ENCODE data around the gene NOX1. TPM values are rescaled to one million over a fixed set of nuclear protein-coding genes. Genes with fewer than 3 reads are reported as not detected.

The NOX1 gene
- total RNA-seq = not detected in 2 replicates
- long read RNA-seq = 0 reads

- no peak within 1 kb of the TSS for H3K27ac Mint-ChIP-seq
- H3K4me3 Mint-ChIP-seq (ENCODE audit: low read depth) = no peak within 1 kb of the TSS
- TF ChIP-seq, protein P1, sequence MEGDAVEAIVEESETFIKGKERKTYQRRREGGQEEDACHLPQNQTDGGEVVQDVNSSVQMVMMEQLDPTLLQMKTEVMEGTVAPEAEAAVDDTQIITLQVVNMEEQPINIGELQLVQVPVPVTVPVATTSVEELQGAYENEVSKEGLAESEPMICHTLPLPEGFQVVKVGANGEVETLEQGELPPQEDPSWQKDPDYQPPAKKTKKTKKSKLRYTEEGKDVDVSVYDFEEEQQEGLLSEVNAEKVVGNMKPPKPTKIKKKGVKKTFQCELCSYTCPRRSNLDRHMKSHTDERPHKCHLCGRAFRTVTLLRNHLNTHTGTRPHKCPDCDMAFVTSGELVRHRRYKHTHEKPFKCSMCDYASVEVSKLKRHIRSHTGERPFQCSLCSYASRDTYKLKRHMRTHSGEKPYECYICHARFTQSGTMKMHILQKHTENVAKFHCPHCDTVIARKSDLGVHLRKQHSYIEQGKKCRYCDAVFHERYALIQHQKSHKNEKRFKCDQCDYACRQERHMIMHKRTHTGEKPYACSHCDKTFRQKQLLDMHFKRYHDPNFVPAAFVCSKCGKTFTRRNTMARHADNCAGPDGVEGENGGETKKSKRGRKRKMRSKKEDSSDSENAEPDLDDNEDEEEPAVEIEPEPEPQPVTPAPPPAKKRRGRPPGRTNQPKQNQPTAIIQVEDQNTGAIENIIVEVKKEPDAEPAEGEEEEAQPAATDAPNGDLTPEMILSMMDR (IDR thresholded peaks at IDR 0.05; ENCODE audit: unreplicated experiment) = no peak
- no peaks in the 10 kb centered on the region for H3K36me3 Mint-ChIP-seq (ENCODE audit: insufficient read depth)
- DNase-seq (ENCODE audit: low spot score, unreplicated experiment) = no peak
- H3K4me1 Mint-ChIP-seq (ENCODE audit: low read depth) = peaks cover 11% of the 10 kb centered on the region
- no peaks in the 10 kb centered on the region for H3K27me3 Mint-ChIP-seq
- H3K9me3 Mint-ChIP-seq (ENCODE audit: low read depth) = peaks cover 10% of the 10 kb centered on the region
These were observed at the start of gene NOX1 for GRCh38 chrX:100874325-100874724. Gene NOX1 (minus strand): TSS chrX:100874359. CDS start chrX:100874139, 220 bp downstream.

DNA sequence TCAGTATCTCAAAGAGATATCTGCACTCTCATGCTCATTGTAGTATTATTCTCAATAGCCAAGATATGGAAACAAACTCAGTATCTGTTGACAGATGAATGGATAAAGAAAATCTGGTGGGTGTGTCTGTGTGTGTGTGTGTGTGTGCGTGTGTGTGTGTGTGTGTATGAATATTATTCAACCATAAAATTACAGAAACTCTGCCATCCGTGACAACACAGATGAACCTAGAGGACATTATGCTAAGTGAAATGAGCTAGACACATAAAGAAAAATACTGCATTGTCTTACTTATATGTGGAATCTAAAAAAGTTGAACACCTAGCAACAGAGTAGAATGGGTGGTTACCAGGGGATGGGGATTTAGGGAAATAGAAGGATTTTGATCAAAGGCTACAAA, 41.4 kb upstream of the NOX1 start:
- no peaks in the 10 kb centered on the region for H3K36me3 Mint-ChIP-seq (ENCODE audit: insufficient read depth)
- TF ChIP-seq, protein P1 (IDR thresholded peaks at IDR 0.05; ENCODE audit: unreplicated experiment) = no peak
- H3K9me3 Mint-ChIP-seq (ENCODE audit: low read depth) = peaks cover 16% of the 10 kb centered on the region
- H3K4me3 Mint-ChIP-seq (ENCODE audit: low read depth) = no peak overlapping the region
- H3K27me3 Mint-ChIP-seq = no peaks in the 10 kb centered on the region
- H3K27ac Mint-ChIP-seq = no peak overlapping the region
- no peak for DNase-seq (ENCODE audit: low spot score, unreplicated experiment)
- H3K4me1 Mint-ChIP-seq (ENCODE audit: low read depth) = no peaks in the 10 kb centered on the region

GRCh38 chrX:100913111-100913510, 39.0 kb upstream of the NOX1 start:
- no peak overlapping the region for H3K4me3 Mint-ChIP-seq (ENCODE audit: low read depth)
- H3K36me3 Mint-ChIP-seq (ENCODE audit: insufficient read depth) = no peaks in the 10 kb centered on the region
- TF ChIP-seq, protein P1 (IDR thresholded peaks at IDR 0.05; ENCODE audit: unreplicated experiment) = no peak
- no peaks in the 10 kb centered on the region for H3K27me3 Mint-ChIP-seq
- peaks cover 17% of the 10 kb centered on the region for H3K9me3 Mint-ChIP-seq (ENCODE audit: low read depth)
- DNase-seq (ENCODE audit: low spot score, unreplicated experiment) = no peak
- H3K27ac Mint-ChIP-seq = no peak overlapping the region
- no peaks in the 10 kb centered on the region for H3K4me1 Mint-ChIP-seq (ENCODE audit: low read depth)

- Mint-ChIP-seq H3K27me3 (no peaks in the 10 kb centered on the region), H3K9me3 (ENCODE audit: low read depth) (peaks cover 23% of the 10 kb centered on the region), H3K4me1 (ENCODE audit: low read depth) (no peaks in the 10 kb centered on the region), H3K4me3 (ENCODE audit: low read depth) (no peak overlapping the region), H3K36me3 (ENCODE audit: insufficient read depth) (no peaks in the 10 kb centered on the region), H3K27ac (no peak overlapping the region)
- TF ChIP-seq, protein P1 (IDR thresholded peaks at IDR 0.05; ENCODE audit: unreplicated experiment) = no peak
- DNase-seq (ENCODE audit: low spot score, unreplicated experiment) = no peak
These were observed 37.6 kb upstream of the NOX1 start for GRCh38 chrX:100911731-100912130.

GRCh38 chrX:100905620-100906019, 31.5 kb upstream of the NOX1 start:
- TF ChIP-seq, protein P1 (IDR thresholded peaks at IDR 0.05; ENCODE audit: unreplicated experiment) = no peak
- Mint-ChIP-seq H3K4me1 (ENCODE audit: low read depth) (no peaks in the 10 kb centered on the region), H3K27me3 (no peaks in the 10 kb centered on the region), H3K4me3 (ENCODE audit: low read depth) (no peak overlapping the region), H3K36me3 (ENCODE audit: insufficient read depth) (no peaks in the 10 kb centered on the region), H3K9me3 (ENCODE audit: low read depth) (peaks cover 25% of the 10 kb centered on the region), H3K27ac (no peak overlapping the region)
- no peak for DNase-seq (ENCODE audit: low spot score, unreplicated experiment)
